Glomerular visceral epithelial cell (primary cell): ENCODE measurements around the gene CALHM3.

Experiments used
- DNase-seq: peaks from one replicate; pipeline ENCODE4 v3.0.0-alpha.2; 2016; ENCODE audit errors: extremely low spot score

CALHM3 gene

GRCh38 chr10:103450201-103450695, 28.8 kb downstream of the CALHM3 start:
- no peak for DNase-seq

- DNase-seq, result no peak
Measured at GRCh38 chr10:103449208-103450144, 29.6 kb downstream of the CALHM3 start.

GRCh38 chr10:103448746-103449145, 30.3 kb downstream of the CALHM3 start:
- peak; percentile 34 for DNase-seq

DNA sequence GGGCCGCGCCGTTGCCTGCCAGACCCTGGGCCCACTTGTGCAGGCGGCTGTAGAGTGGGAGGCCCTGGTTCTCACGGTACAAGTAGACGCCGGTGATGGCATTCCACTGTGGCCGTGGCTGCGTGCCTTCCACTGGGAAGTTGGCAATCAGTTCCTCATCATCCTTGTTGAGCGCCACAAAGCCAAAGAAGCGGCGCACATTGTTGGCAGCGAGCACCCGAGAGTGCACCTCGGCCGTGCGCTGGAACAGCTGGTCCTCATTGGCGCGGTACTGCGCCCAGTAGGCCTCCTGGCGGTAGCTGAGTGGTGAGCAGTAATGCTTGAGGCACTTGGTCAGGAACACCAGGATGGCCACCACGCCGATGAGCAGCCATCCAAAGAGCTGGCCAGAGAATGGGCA, 31.9 kb downstream of the CALHM3 start:
- DNase-seq, result no peak

GRCh38 chr10:103445767-103446567, 33.1 kb downstream of the CALHM3 start:
- DNase-seq, result no peak

DNA sequence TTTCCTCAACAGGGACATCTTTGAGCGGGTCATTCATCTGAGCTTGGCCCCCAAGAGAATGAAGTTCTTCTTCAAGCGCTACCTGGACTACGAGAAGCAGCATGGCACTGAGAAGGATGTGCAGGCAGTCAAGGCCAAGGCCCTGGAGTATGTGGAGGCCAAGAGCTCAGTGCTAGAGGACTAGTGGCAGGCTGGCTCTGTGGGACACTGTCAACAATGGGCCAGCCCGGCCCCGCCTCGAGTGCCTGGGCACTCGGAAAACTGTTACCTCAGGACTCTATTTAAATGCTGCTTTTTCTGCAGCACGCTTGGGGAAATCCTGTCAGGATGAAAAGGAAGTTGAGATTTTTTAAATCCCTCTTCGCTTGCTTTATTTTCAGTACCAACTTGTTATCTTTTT, 33.7 kb downstream of the CALHM3 start:
- DNase-seq, result no peak

GRCh38 chr10:103444478-103444877, 34.6 kb downstream of the CALHM3 start:
- DNase-seq, result no peak

- DNase-seq, result no peak
Measured at GRCh38 chr10:103443475-103444185, 35.4 kb downstream of the CALHM3 start.

DNA sequence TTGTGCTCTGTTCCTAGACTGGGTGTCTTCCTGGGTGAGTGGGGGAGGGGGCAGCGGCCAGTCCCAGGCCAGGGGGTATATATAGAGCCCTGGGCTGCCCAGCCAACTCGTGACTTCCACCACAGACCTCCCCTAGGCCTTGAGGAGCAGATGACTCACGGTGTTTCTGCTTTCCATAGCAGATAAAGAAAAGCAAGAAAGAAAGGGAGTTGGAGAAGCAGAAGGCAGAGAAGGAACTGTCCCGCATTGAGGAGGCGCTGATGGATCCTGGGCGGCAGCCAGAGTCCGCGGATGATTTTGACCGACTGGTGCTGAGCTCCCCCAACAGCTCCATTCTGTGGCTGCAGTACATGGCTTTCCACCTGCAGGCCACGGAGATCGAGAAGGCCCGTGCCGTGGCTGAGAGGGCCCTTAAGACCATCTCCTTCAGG, 37.0 kb downstream of the CALHM3 start:
- peak; percentile 55 for DNase-seq

- no peak for DNase-seq
Measured at GRCh38 chr10:103441611-103442010, 37.4 kb downstream of the CALHM3 start.

- DNase-seq, result no peak
Measured at GRCh38 chr10:103441206-103441605, 37.8 kb downstream of the CALHM3 start.

- no peak for DNase-seq
Measured at GRCh38 chr10:103440416-103440815, 38.6 kb downstream of the CALHM3 start.

- DNase-seq, result no peak
Measured at GRCh38 chr10:103439776-103440175, 39.3 kb downstream of the CALHM3 start.

- no peak for DNase-seq
Measured at GRCh38 chr10:103433858-103434257, 45.2 kb downstream of the CALHM3 start.

- no peak for DNase-seq
Measured at GRCh38 chr10:103431902-103432301, 47.1 kb downstream of the CALHM3 start.

GRCh38 chr10:103429647-103430046, 49.4 kb downstream of the CALHM3 start:
- no peak for DNase-seq

- DNase-seq, result no peak
Measured at GRCh38 chr10:103428989-103429643, 49.9 kb downstream of the CALHM3 start.

DNA sequence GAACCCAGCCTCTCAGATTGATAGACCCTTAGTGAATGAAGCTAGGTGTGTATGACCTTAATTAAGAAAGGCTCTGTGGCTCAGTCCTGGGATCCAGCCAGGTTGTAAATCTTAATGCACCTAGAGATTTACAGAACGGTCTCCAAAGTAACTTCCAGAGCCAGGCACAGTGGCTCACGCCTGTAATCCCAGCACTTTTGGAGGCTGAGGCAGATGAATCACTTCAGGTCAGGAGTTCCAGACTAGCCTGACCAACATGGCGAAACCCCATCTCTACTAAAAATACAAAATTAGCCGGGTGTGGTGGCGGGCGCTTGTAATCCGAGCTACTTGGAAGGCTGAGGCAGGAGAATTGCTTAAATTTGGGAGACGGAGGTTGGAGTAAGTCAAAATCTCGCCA, 51.2 kb downstream of the CALHM3 start:
- DNase-seq, result no peak

- DNase-seq, result no peak
Measured at GRCh38 chr10:103423748-103424147, 55.3 kb downstream of the CALHM3 start.
